ENCODE measurements around the gene HILPDA.

Gene HILPDA

GRCh38 chr7:128455543-128456254, at the start of gene HILPDA:
Gene HILPDA, plus strand, starts transcription at chr7:128455878. Its CDS starts 1,391 bp downstream, at chr7:128457269.
- FAIRE-seq, result no peak
- peak; percentile 93 for DNase-seq (ENCODE audit: low spot score)

GRCh38 chr7:128406314-128407232, 49.1 kb upstream of the HILPDA start:
- DNase-seq (ENCODE audit: low spot score) (no peak), FAIRE-seq (no peak)

- DNase-seq (ENCODE audit: low spot score), result no peak
Measured at GRCh38 chr7:128407233-128407589, 48.5 kb upstream of the HILPDA start.

GRCh38 chr7:128407751-128408708, 47.6 kb upstream of the HILPDA start:
- DNase-seq (ENCODE audit: low spot score), result no peak
- no peak for FAIRE-seq

More at GRCh38 chr7:128407233-128407589, 48.5 kb upstream of the HILPDA start:
- FAIRE-seq, result no peak

- no peak for DNase-seq (ENCODE audit: low spot score)
- no peak for FAIRE-seq
Measured at GRCh38 chr7:128408709-128409595, 46.7 kb upstream of the HILPDA start.

- peak; percentile 94 for DNase-seq (ENCODE audit: low spot score)
- FAIRE-seq, result no peak
Measured at GRCh38 chr7:128409596-128410450, 45.9 kb upstream of the HILPDA start, which contains the start of gene IMPDH1. Gene IMPDH1, minus strand, starts transcription at chr7:128409982. Its CDS starts 81 bp downstream, at chr7:128409901.

- FAIRE-seq, result no peak
- no peak for DNase-seq (ENCODE audit: low spot score)
Measured at GRCh38 chr7:128410451-128410753, 45.3 kb upstream of the HILPDA start.

GRCh38 chr7:128415217-128415785, 40.4 kb upstream of the HILPDA start:
- FAIRE-seq, result no peak

GRCh38 chr7:128417071-128417470, 38.6 kb upstream of the HILPDA start:
- FAIRE-seq (no peak), DNase-seq (ENCODE audit: low spot score) (no peak)

More at GRCh38 chr7:128415217-128415785, 40.4 kb upstream of the HILPDA start:
- DNase-seq (ENCODE audit: low spot score), result no peak

- DNase-seq (ENCODE audit: low spot score) (no peak), FAIRE-seq (no peak)
Measured at GRCh38 chr7:128419257-128419656, 36.4 kb upstream of the HILPDA start.

GRCh38 chr7:128420773-128421172, 34.9 kb upstream of the HILPDA start:
- FAIRE-seq, result no peak
- DNase-seq (ENCODE audit: low spot score), result no peak

GRCh38 chr7:128421384-128421783, 34.3 kb upstream of the HILPDA start:
- FAIRE-seq (no peak), DNase-seq (ENCODE audit: low spot score) (no peak)

- DNase-seq (ENCODE audit: low spot score) (no peak), FAIRE-seq (no peak)
Measured at GRCh38 chr7:128422037-128422436, 33.6 kb upstream of the HILPDA start.

GRCh38 chr7:128422842-128423241, 32.8 kb upstream of the HILPDA start:
- no peak for FAIRE-seq
- DNase-seq (ENCODE audit: low spot score), result no peak

GRCh38 chr7:128424686-128425275, 30.9 kb upstream of the HILPDA start:
- no peak for FAIRE-seq

GRCh38 chr7:128425850-128426249, 29.8 kb upstream of the HILPDA start:
- DNase-seq (ENCODE audit: low spot score) (peak; percentile 65), FAIRE-seq (no peak)

More at GRCh38 chr7:128424686-128425275, 30.9 kb upstream of the HILPDA start:
- no peak for DNase-seq (ENCODE audit: low spot score)

- no peak for FAIRE-seq
- peak; percentile 32 for DNase-seq (ENCODE audit: low spot score)
Measured at GRCh38 chr7:128427289-128427891, 28.3 kb upstream of the HILPDA start.

GRCh38 chr7:128430207-128430606, 25.5 kb upstream of the HILPDA start:
- DNase-seq (ENCODE audit: low spot score), result no peak
- FAIRE-seq, result no peak
